Mesenchymal stem cell (in vitro differentiated cells and primary cell): ENCODE data around the gene TUBA3E.
"Not testable (repeated sequence)": the region's sequence is repeated elsewhere in the genome, so short reads cannot be mapped to it uniquely, and the experiment has no call there.

Experiments used
- DNase-seq: peaks from one replicate; pipeline ENCODE4 v3.0.0-alpha.2; 2013
- H2AFZ ChIP-seq: one replicate; pipeline ENCODE4 v1.6.1; 2013; ENCODE audit warnings: low read depth, mild to moderate bottlenecking, control low read depth, inconsistent platforms, low read length, moderate library complexity
- H2AK5ac ChIP-seq: 2 replicates; pipeline ENCODE4 v1.6.1; 2013; ENCODE audit warnings: low read length, moderate library complexity, mild to moderate bottlenecking, inconsistent platforms; ENCODE audit not compliant: severe bottlenecking
- H2BK120ac ChIP-seq: one replicate; pipeline ENCODE4 v1.6.1; 2013; ENCODE audit warnings: low read depth, mild to moderate bottlenecking, inconsistent platforms, low read length, moderate library complexity
- H2BK12ac ChIP-seq, 2 experiments: one replicate each; pipeline ENCODE4 v1.6.1; 2013; ENCODE audit warnings: inconsistent platforms in 2 of 2, low read length in 2 of 2, mild to moderate bottlenecking in 2 of 2, moderate library complexity in 2 of 2, control low read depth in 1 of 2
- H2BK15ac ChIP-seq: one replicate; pipeline ENCODE4 v1.6.1; 2013; ENCODE audit warnings: mild to moderate bottlenecking, low read depth, inconsistent platforms; ENCODE audit not compliant: poor library complexity, severe bottlenecking
- H2BK5ac ChIP-seq: 2 replicates; pipeline ENCODE4 v1.6.1; 2013; ENCODE audit warnings: low read depth, mild to moderate bottlenecking, low read length, control low read depth, inconsistent platforms; ENCODE audit not compliant: poor library complexity, severe bottlenecking
- H3K14ac ChIP-seq, 2 experiments: one replicate each; pipeline ENCODE4 v1.6.1; 2013; ENCODE audit warnings: inconsistent platforms in 2 of 2, low read length in 2 of 2, control low read depth in 1 of 2, mild to moderate bottlenecking in 1 of 2, moderate library complexity in 1 of 2
- H3K18ac ChIP-seq, 2 experiments: one replicate each; pipeline ENCODE4 v1.6.1; 2013; ENCODE audit warnings: inconsistent platforms in 2 of 2, low read length in 2 of 2, control low read depth in 1 of 2, low read depth in 1 of 2, mild to moderate bottlenecking in 1 of 2
- H3K23ac ChIP-seq, 2 experiments: one replicate each; pipeline ENCODE4 v1.6.1; 2013; ENCODE audit warnings: inconsistent platforms in 2 of 2, low read length in 2 of 2, mild to moderate bottlenecking in 2 of 2, moderate library complexity in 2 of 2, control low read depth in 1 of 2
- H3K27ac ChIP-seq: 2 replicates; pipeline ENCODE4 v1.5.1; 2013; ENCODE audit warnings: mild to moderate bottlenecking, moderate library complexity, low read length, control low read depth, inconsistent platforms; ENCODE audit not compliant: poor library complexity, severe bottlenecking
- H3K27me3 ChIP-seq, 2 experiments: 2 replicates each; pipeline versions ENCODE4 v1.6.1 to v1.7.0; 2013; ENCODE audit warnings: low read length in 2 of 2, mild to moderate bottlenecking in 2 of 2, moderate library complexity in 2 of 2, control low read depth in 1 of 2, inconsistent platforms in 1 of 2; ENCODE audit not compliant: control insufficient read depth in 1 of 2, insufficient read depth in 1 of 2
- H3K36me3 ChIP-seq, 2 experiments: 2 replicates each; pipeline versions ENCODE4 v1.6.1 to v1.7.0; 2013; ENCODE audit warnings: low read length in 2 of 2, control low read depth in 1 of 2, inconsistent platforms in 1 of 2, low read depth in 1 of 2, mild to moderate bottlenecking in 1 of 2; ENCODE audit not compliant: insufficient read depth in 2 of 2, control insufficient read depth in 1 of 2
- H3K4ac ChIP-seq, 2 experiments: one replicate each; pipeline ENCODE4 v1.6.1; 2013; ENCODE audit warnings: inconsistent platforms in 2 of 2, low read length in 2 of 2, mild to moderate bottlenecking in 2 of 2, moderate library complexity in 2 of 2, control low read depth in 1 of 2, low read depth in 1 of 2
- H3K4me1 ChIP-seq: 2 replicates; pipeline ENCODE4 v1.6.1; 2013; ENCODE audit warnings: low read depth, low read length, control low read depth; ENCODE audit not compliant: control insufficient read depth, insufficient read depth
- H3K4me2 ChIP-seq: 2 replicates; pipeline ENCODE4 v1.6.1; 2013; ENCODE audit warnings: low read length, mild to moderate bottlenecking, inconsistent platforms; ENCODE audit not compliant: poor library complexity, severe bottlenecking
- H3K4me3 ChIP-seq, 2 experiments: 2 replicates each; pipeline versions ENCODE4 v1.5.1 to v1.7.0; 2013; ENCODE audit warnings: low read length in 2 of 2, mild to moderate bottlenecking in 2 of 2, control low read depth in 1 of 2, low read depth in 1 of 2; ENCODE audit not compliant: insufficient read depth in 1 of 2
- H3K79me1 ChIP-seq: replicated peaks from 2 replicates; pipeline ENCODE4 v1.6.1; 2013; ENCODE audit warnings: mild to moderate bottlenecking, control low read depth, low read length, inconsistent platforms; ENCODE audit not compliant: poor library complexity, severe bottlenecking
- H3K9ac ChIP-seq: 2 replicates; pipeline ENCODE4 v1.7.0; 2013; ENCODE audit warnings: mild to moderate bottlenecking, low read length, moderate library complexity
- H3K9me3 ChIP-seq: 2 replicates; pipeline ENCODE4 v1.7.0; 2013; ENCODE audit warnings: mild to moderate bottlenecking, low read length; ENCODE audit not compliant: control insufficient read depth
- H4K8ac ChIP-seq: one replicate; pipeline ENCODE4 v1.6.1; 2013; ENCODE audit warnings: inconsistent platforms, mild to moderate bottlenecking, low read length, moderate library complexity
- H4K91ac ChIP-seq: one replicate; pipeline ENCODE4 v1.6.1; 2013; ENCODE audit warnings: mild to moderate bottlenecking, low read length, inconsistent platforms
- WGBS: methylation state at CpG from one replicate; pipeline ENCODE4 v1.1.7; 2013; ENCODE audit warnings: mixed read lengths; 5-methylcytosine and 5-hydroxymethylcytosine counted together

The TUBA3E gene

DNA sequence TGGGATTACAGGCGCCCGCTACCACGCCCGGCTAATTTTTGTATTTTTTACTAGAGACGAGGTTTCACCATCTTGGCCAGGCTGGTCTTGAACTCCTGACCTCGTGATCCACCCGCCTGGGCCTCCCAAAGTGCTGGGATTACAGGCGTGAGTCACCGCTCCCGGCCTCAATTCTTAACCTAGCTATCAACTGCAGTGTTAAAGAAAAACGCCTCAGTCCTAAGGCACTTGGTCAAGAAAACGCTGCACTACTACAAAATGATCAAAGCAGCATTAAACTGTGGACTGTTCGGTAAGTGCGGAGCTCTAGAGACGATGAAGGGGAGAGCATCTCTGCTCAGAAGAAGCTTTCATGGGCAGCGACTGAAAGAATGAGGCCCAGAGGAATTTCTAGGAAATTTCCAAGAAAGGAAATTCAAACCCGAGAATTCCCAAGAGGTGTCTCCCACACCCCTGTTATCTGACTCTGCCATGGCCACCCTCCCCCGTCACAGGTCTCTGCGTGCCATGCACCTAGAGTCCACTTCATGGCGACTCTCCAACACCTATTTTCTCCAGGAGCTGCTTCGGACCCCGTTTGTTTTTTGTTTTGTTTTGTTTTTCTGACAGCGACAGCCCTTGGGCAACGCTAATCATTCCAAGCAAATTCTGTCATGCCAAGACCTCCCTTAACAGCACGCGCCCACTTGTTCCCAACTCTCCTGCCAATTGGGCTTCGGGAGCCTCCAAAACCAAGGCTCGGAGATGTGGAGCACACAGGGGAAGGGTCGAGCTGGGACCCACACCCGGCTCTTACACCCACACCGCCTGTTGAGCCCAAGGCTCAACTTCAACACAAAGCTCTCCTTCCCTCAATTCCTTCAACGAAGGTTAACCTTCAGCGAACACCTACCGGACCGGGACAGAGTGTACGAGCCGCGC lies 17.6 kb downstream of the TUBA3E start:
- not testable (repeated sequence) for H3K23ac ChIP-seq, H2BK5ac ChIP-seq, H2AFZ ChIP-seq, H3K27me3 ChIP-seq, H3K18ac ChIP-seq, H3K9me3 ChIP-seq, H3K79me1 ChIP-seq, H3K14ac ChIP-seq, H4K91ac ChIP-seq, H2BK120ac ChIP-seq
- Histone ChIP-seq H3K9ac (peak overlapping the region; percentile 94), H3K36me3 (peaks cover 0 to 12% of the 10 kb centered on the region in 2 experiments), H3K4ac (peak overlapping the region in 1 of 2 experiments; percentile 49), H3K4me2 (peak overlapping the region; percentile 94), H2BK15ac (peak overlapping the region; percentile 19), H3K4me1 (peaks cover 26% of the 10 kb centered on the region), H4K8ac (peak overlapping the region; percentile 85), H2BK12ac (peak overlapping the region in 1 of 2 experiments; percentile 21), H2AK5ac (peak overlapping the region; percentile 53), H3K27ac (peak overlapping the region; percentile 9), H3K4me3 (peak overlapping the region; percentile 69 to 94)
- DNase-seq, result peak; percentile 27
- 21% methylated on average over 38 of the region's 38 CpGs for WGBS

DNA sequence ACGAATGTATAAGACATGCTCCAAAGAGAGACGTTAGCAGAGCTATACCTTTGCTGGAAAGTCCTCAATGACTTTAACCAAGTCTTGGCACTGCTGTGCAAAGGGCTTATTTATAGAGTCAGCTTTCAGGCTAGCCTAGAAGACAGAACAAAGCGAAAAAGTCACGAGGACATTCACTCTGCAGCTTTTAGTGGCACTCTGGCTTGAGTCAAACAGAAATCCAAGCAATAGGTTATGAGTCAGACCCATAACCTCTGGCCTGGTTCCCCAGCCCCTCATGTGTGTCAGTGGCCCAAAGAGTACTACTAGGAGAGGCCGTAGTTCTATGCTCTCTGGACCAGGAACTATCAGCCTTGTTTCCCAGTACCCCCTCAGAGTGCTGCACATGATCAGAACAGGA lies 23.4 kb downstream of the TUBA3E start:
- H3K9ac ChIP-seq, H3K23ac ChIP-seq, H3K4ac ChIP-seq, H2AFZ ChIP-seq, H2BK5ac ChIP-seq, H2BK120ac ChIP-seq, H3K27ac ChIP-seq, H2BK15ac ChIP-seq, H3K4me1 ChIP-seq, H4K91ac ChIP-seq, H3K4me3 ChIP-seq, DNase-seq, H3K9me3 ChIP-seq, H4K8ac ChIP-seq, H3K4me2 ChIP-seq, H3K27me3 ChIP-seq, H2AK5ac ChIP-seq, H3K18ac ChIP-seq, H2BK12ac ChIP-seq, H3K14ac ChIP-seq: not testable (repeated sequence)
- Histone ChIP-seq H3K79me1 (peaks cover 26% of the 10 kb centered on the region), H3K36me3 (peaks cover 44 to 46% of the 10 kb centered on the region in 2 experiments)
- WGBS, result 93% methylated on average over 5 of the region's 5 CpGs

DNA sequence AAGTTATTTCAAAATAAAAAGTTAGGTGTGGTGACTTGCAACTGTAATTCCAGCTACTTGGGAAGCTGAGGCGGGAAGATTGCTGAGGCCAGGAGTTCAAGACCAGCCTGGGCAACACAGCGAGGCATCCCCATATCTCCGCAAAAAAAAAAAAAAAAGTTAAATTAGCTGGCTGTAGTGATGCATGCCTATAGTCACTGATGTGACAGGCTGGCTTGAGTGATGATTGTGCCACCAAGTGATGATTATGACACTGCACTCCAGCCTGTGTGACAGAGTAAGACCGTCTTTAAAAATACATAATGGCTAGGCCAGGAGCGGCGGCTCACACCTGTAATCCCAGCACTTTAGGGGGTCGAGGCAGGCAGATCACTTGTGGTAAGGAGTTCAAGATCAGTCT lies 28.3 kb downstream of the TUBA3E start:
- no peak overlapping the region for H3K9ac ChIP-seq
- DNase-seq, result no peak
- H2AFZ ChIP-seq, result no peak overlapping the region
- no peak overlapping the region for H3K27ac ChIP-seq
- 98% methylated on average over 6 of the region's 7 CpGs for WGBS
- no peak overlapping the region for H2BK120ac ChIP-seq
- no peak overlapping the region for H2AK5ac ChIP-seq
- H2BK12ac ChIP-seq, result no peak overlapping the region
- H3K4me2 ChIP-seq, result no peak overlapping the region
- no peak overlapping the region for H4K8ac ChIP-seq
- H3K4me3 ChIP-seq, result no peak overlapping the region
- H2BK15ac ChIP-seq, result no peak overlapping the region
- no peaks in the 10 kb centered on the region for H3K4me1 ChIP-seq
- H3K4ac ChIP-seq, result no peak overlapping the region
- peaks cover 34% of the 10 kb centered on the region for H3K79me1 ChIP-seq
- no peak overlapping the region for H3K23ac ChIP-seq
- no peak overlapping the region for H3K14ac ChIP-seq
- H3K36me3 ChIP-seq, result peaks cover 74% of the 10 kb centered on the region in 2 experiments
- no peak overlapping the region for H2BK5ac ChIP-seq
- no peaks in the 10 kb centered on the region for H3K9me3 ChIP-seq
- H3K27me3 ChIP-seq, result no peaks in the 10 kb centered on the region
- no peak overlapping the region for H4K91ac ChIP-seq
- H3K18ac ChIP-seq, result no peak overlapping the region

DNA sequence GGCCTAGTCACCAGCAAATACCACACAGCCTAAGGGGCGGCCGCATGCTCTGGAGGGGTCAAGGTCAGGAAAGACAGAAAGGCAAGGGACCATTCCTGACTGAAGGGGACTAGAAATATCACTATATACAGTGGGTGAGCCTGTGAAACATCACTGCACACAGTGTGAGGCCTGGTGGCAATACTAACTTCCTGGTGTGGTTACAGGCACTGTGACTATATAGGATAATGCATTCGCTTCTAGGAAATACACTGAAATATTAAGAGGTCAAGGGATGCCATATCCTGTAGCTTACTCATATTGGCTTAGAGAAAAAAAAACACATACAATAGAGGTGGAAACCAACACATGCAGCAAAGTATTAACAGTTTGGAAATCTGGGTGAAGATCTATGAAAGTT lies 29.1 kb downstream of the TUBA3E start:
- WGBS, result no CpG with 5 or more reads among the region's 3 CpGs
- not testable (repeated sequence) for H3K4me3 ChIP-seq, H3K4ac ChIP-seq, H3K9me3 ChIP-seq, H4K91ac ChIP-seq, H3K9ac ChIP-seq, H2BK15ac ChIP-seq, H3K14ac ChIP-seq, H2BK5ac ChIP-seq, H3K27ac ChIP-seq, H3K4me2 ChIP-seq, H2BK12ac ChIP-seq, H3K18ac ChIP-seq, H3K23ac ChIP-seq, H2AFZ ChIP-seq, DNase-seq, H2BK120ac ChIP-seq, H4K8ac ChIP-seq, H3K4me1 ChIP-seq, H3K27me3 ChIP-seq, H2AK5ac ChIP-seq
- Histone ChIP-seq H3K79me1 (peaks cover 30% of the 10 kb centered on the region), H3K36me3 (peaks cover 71 to 74% of the 10 kb centered on the region in 2 experiments)
